Measurements from ENCODE around the gene SAMD1. TPM values are rescaled to one million over a fixed set of nuclear protein-coding genes. Genes with fewer than 3 reads are reported as not detected.
A peak's percentile ranks its signal among the peaks of the same experiment; 100 is the strongest.
"Not testable (repeated sequence)": the region's sequence is repeated elsewhere in the genome, so short reads cannot be mapped to it uniquely, and the experiment has no call there.

Gene SAMD1
- total RNA-seq, 1 experiment from 2014 or later = 24.2 TPM

GRCh38 chr19:14061081-14061749 is 29.3 kb downstream of the SAMD1 start:
- DNase-seq (ENCODE audit: low read depth) = no peak

DNA sequence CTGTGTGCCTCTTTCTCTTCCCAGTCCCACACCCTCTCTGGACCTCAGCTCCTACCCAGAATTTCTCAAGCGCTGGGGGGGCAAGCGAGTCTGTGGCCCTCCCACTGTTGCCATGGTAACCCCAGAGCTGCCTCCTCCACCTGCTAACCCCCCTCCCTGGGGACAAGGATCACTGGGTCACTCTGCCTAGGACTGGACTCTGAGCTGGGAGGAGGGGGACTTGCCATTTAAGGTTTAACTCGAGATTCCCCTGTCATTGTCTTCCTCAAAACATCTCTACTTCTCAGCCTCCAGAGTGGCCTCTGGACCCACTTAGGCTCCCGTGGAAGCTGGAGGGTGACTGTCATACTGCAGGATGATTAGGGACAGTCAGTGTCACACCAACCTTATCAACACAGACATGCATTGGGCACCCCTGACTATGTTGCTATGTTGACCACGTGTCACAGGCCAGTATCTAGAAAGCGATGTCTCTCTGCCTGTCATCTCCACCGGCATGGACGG is 30.8 kb downstream of the SAMD1 start:
- DNase-seq (ENCODE audit: low read depth) = no peak

DNA sequence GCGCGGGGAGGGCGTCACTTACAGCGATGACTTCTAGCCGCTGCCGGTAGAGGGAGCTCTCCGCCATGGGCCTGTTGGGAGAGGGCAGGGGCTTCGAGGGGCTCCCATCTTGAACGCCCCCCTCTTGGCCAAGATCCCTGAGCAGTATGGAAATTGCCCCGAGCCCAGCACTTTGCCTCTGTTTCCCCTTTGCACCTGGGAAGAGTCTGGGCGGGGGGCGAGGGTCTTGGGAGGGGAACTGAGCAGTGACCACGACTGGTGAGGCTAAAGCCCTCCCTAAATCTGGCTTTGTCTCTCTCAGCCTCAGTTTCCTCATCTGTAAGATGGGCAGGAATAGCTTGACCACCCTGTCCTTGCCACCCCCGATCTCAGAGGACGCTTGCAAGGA is 31.5 kb downstream of the SAMD1 start:
- no peak for DNase-seq (ENCODE audit: low read depth)

DNA sequence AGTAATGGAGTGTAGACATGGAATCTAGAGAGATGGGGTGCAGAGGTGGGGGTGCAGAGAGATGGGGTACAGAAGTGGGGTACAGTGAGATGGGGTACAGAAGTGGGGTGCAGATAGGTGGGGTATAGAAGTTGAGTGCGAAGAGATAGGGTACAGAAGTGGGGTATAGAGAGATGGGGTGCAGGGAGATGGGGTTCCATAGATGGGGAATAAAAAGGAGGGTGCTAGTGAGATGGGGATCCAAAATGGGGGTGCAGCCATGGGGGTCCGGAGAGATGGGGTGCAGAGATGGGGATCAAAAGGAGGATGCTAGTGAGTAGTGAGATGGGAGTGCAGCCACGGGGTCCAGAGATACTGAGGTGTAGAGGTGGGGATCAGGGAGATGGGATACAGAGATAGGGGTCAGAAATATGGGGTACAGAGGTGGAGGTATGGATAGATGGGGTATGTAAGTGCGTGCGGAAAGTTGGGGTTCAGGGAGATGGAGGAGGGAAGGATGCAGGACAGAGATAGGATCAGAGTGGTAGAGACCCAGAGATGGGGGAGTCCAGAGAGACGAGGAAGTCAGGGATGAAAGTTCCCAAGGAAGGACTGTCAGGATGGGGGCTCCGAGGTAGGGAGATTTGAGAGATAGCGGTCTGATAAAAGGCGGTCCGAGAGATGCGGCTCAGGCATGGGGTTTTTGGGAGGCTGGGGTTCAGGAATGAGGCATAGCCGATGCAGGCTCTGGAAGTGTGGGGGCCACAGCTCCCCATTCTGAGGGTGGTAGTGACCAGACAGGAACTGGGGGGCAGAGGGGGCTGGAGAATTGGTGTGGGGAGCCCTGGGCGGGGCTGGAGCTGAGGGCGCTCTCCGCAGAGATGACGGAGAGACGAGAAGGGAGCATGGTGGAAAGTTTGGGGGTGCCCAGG is 32.1 kb downstream of the SAMD1 start:
- DNase-seq (ENCODE audit: low read depth) = no peak

DNA sequence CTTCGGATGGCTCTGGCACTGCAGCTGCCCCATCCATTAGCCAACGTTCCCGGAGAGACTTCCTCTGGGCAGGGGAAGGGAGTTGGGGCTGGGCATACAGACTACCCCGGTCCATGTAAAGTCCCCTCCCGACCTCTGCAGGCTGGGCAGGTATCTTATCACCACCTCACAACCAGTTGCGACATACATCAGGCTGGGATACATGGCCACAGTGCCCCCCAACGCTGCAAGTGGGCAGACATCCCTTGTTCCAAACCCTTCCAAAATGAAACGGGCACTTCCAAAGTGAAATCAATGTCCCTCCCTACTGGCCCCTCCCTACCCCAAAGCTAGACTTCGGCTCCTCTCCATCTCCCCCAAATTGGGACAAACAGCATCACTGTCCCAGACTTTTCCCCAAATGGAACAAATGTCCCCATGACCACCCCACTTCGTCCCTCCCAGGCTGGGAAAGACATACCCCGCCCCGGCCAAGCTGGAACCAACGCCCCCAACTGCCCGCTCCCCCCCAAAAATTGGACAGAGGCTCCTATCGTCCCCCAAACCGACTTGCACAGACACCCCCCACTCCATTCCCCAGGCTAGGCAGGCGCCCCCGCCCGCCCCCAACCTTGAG is 33.7 kb downstream of the SAMD1 start:
- no peak for DNase-seq (ENCODE audit: low read depth)

GRCh38 chr19:14056069-14056666 is 34.4 kb downstream of the SAMD1 start:
- no peak for DNase-seq (ENCODE audit: low read depth)

DNA sequence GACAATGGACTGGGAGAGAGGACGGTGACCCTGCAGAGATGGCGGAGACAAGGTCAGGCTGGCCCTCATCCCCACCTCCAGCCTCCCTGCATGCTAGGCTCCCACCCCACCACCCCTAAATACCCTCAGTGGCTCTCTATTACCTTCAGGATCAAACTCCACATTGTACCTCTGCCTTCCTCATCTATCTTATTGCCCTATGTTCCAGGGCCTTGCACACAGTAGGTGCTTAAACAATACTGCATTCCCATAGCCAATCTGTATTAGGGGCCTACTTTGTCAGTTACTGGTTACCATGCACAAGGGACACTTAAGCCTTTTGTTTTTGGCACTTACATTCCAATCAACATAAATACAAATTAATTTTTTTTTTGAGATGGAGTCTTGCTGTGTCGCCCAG is 35.2 kb downstream of the SAMD1 start:
- no peak for DNase-seq (ENCODE audit: low read depth)

GRCh38 chr19:14054721-14055120 is 35.8 kb downstream of the SAMD1 start:
- DNase-seq (ENCODE audit: low read depth) = no peak

DNA sequence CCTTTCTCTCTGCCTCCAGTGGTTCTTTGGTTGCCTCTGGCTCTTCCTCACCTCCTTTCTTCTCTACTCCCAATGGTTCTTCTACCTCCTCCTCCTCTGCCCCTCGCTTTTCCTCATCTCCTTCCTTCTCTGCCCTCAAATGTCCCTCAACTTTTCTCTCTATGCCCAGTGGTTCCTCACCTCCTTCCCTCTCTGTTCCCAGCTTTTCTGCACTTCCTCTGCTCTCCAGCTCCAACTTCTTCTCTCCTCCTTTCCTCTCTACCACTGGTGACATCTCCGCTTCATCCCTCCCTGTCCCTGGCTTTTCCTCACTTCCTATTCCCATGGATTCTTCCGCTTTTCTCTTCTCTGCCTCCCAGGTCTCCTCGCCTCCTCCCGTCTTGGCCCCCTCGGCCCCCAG is 36.5 kb downstream of the SAMD1 start:
- no peak for DNase-seq (ENCODE audit: low read depth)

- no peak for DNase-seq (ENCODE audit: low read depth)
Measured at GRCh38 chr19:14053500-14053899, 37.1 kb downstream of the SAMD1 start.

DNA sequence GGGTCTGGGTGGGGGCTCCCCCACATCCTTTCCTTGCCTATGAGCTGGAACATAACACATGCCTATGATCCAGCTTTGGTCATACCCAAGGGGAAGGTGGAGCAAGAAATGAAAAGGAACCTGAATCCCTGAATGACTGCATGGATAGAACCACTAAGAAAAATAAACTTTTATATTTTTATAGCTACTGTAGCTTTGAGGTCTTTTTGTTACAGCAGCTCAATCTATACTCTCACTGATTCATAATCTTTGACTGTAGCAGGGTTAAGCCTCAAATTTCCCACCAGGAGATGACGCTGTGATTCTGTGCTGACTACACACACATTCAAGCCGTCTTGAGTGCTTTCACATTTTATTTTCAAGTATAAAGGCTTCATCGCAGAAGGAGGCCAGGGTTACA is 37.5 kb downstream of the SAMD1 start:
- DNase-seq (ENCODE audit: low read depth) = no peak

GRCh38 chr19:14052470-14052869 is 38.1 kb downstream of the SAMD1 start:
- DNase-seq (ENCODE audit: low read depth) = no peak

- no peak for DNase-seq (ENCODE audit: low read depth)
Measured at GRCh38 chr19:14051980-14052379, 38.6 kb downstream of the SAMD1 start.

DNA sequence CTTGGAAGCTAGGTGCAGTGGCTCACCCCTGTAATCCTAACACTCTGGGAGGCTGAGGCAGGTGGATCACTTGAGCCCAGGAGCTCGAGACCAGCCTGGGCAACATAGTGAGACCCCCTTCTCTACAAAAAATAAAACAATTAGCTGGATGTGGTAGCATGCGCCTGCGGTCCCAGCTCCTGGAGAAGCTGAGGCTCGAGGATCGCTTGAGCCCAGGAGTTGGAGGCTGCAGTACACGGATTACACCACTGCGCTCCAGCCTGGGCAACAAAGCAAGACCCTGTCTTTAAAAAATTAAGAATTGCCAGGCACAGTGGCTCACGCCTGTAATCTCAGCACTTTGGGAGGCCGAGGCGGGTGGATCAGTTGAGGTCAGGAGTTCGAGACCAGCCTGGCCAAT is 39.6 kb downstream of the SAMD1 start:
- DNase-seq (ENCODE audit: low read depth) = not testable (repeated sequence)

GRCh38 chr19:14050512-14050911 is 40.0 kb downstream of the SAMD1 start:
- DNase-seq (ENCODE audit: low read depth) = no peak

- DNase-seq (ENCODE audit: low read depth) = peak; percentile 79
Measured at GRCh38 chr19:14048443-14049153, 42.0 kb downstream of the SAMD1 start.

DNA sequence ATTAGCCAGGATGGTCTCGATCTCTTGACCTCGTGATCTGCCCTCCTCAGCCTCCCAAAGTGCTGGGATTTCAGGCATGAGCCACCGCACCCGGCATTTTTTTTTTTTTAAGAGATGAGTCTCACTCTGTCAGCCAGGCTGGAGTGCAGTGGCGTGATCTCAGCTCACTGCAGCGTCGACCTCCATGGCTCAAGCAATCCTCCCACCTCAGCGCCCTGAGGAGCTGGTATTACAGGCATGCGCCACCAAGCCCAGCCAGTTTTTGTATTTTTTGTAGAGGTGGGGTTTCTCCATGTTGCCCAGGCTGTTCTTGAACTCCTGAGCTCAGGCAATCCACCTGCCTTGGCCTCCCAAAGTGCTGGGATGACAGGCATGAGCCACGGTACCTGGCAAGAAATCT is 42.7 kb downstream of the SAMD1 start:
- DNase-seq (ENCODE audit: low read depth) = not testable (repeated sequence)

DNA sequence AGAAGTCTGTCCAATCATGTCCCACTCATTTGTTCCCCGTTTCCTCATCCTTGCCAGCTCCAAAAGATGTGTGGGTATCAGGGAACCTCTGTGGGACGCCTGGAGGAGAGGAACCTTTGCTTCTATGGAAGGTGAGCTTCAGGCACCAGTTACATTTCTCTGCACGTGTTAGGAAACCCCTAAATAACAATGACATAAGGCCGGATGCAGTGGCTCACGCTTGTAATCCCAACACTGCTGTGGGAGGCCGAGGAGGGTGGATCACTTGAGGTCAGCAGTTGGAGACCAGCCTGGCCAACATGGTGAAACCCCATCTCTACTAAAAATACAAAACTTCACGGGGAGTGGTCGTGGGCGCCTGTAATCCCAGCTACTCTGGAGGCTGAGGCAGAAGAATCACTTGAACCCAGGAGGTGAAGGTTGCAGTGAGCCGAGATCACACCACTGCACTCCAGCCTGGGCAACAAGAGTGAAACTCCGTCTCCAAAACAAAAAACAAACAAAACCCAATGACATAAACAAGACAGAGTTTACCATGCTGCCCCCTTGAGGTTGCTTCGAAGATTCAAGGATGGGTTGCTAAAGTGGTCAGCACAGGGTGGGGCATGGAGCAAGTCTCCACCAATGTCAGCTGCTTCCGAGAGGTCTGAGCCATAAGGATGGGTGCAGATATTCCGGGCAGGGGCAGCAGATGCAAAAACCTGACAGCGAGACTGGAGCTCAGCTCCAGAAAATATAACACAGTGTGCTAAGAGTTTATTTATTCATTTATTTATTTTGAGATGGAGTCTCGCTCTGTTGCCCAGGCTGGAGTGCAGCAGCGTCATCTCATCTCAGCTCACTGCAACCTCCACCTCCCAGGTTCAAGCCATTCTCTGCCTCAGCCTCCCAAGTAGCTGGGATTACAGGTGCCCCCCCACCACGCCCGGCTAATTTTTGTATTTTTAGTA is 47.6 kb downstream of the SAMD1 start:
- peak; percentile 67 for DNase-seq (ENCODE audit: low read depth)

DNA sequence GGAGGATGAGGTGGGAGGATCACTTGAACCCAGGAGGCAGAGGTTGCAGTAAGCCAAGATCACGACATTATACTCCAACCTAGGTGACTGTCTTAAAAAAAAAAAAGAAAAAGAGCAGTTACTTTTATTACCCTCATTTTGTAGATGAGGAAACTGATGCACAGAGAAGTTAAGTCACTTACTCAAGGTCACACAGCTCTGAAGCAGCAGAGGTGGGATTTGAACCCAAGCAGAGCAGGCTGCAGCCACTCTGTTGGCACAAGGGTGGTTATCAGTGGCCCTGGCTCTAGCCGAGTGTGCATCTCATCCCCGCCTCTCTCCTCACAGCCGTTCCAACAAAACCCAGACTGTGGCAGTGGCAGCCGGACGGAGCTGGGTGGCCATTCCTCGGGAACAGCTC is 51.4 kb downstream of the SAMD1 start:
- no peak for DNase-seq (ENCODE audit: low read depth)
